Measurements from ENCODE around the gene ARRB2.

DNA sequence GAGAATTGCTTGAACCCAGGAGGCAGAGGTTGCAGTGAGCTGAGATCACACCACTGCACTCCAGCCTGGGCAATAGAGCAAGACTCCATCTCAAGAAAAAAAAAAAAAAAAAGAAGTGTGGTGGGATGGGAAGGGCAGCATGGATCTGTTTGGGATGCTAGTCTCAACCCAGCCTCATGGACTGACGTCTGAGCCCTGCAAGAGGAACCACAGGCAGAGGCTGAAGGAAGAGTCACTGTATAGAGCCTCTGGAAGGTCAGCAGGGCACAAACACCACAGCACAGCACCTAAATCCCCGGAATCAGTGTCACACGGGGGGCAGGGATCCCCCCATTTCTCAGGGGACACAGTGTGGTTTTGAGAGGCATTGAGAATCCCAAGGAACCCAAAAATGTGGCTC is 40.2 kb downstream of the ARRB2 start:
- no peak for TF ChIP-seq EZH2 (IDR thresholded peaks at IDR 0.05; ENCODE audit: insufficient read depth, poor library complexity, severe bottlenecking)
- TF ChIP-seq EZH2phosphoT487 (IDR thresholded peaks at IDR 0.05; ENCODE audit: insufficient read depth, low read depth), result no peak
